Measurements from ENCODE around the gene FSTL4.

DNA sequence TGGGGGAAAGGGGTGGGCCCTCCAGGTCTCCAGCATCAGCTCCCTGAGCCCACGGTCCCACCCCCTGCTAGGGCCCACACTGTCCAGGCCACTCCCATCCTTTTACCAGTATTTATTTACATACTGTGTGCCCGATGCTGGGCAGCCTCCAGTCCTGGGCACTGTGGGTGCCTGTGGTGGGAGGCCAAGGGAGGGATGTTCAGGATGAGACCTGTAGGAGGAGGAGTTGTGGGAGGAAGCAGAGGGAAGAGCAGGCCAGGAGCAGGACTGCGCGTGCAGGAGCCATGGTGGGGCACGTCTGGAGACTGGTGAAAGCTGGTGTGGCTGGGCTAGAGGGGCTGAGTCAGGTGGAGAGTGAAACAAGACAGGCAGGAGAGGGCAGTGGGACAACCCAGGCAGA, 293.1 kb downstream of the FSTL4 start:
- TF ChIP-seq POLR2A (IDR thresholded peaks at IDR 0.05), result no peak
- TF ChIP-seq, protein P1, sequence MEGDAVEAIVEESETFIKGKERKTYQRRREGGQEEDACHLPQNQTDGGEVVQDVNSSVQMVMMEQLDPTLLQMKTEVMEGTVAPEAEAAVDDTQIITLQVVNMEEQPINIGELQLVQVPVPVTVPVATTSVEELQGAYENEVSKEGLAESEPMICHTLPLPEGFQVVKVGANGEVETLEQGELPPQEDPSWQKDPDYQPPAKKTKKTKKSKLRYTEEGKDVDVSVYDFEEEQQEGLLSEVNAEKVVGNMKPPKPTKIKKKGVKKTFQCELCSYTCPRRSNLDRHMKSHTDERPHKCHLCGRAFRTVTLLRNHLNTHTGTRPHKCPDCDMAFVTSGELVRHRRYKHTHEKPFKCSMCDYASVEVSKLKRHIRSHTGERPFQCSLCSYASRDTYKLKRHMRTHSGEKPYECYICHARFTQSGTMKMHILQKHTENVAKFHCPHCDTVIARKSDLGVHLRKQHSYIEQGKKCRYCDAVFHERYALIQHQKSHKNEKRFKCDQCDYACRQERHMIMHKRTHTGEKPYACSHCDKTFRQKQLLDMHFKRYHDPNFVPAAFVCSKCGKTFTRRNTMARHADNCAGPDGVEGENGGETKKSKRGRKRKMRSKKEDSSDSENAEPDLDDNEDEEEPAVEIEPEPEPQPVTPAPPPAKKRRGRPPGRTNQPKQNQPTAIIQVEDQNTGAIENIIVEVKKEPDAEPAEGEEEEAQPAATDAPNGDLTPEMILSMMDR (IDR thresholded peaks at IDR 0.05), result no peak

Data from uterus (tissue), 2 donors.